Mesodermal cell (in vitro differentiated cells): ENCODE data around the gene TBC1D5.

Experiments used
- H3K27ac ChIP-seq: 2 replicates; pipeline ENCODE4 v1.7.0; 2013; ENCODE audit warnings: mild to moderate bottlenecking, low read depth, low read length, moderate library complexity; ENCODE audit not compliant: severe bottlenecking
- H3K36me3 ChIP-seq: 2 replicates; pipeline ENCODE4 v1.7.1; 2013; ENCODE audit warnings: mild to moderate bottlenecking, low read length, moderate library complexity; ENCODE audit not compliant: control insufficient read depth, insufficient read depth
- H3K4me1 ChIP-seq: one replicate; pipeline ENCODE4 v1.7.1; 2013; ENCODE audit warnings: mild to moderate bottlenecking, low read length; ENCODE audit not compliant: insufficient read depth, control insufficient read depth, poor library complexity, severe bottlenecking
- H3K4me3 ChIP-seq: 2 replicates; pipeline ENCODE4 v1.7.0; 2013; ENCODE audit warnings: low read length, control low read depth, mild to moderate bottlenecking; ENCODE audit not compliant: insufficient read depth, poor library complexity, severe bottlenecking; ENCODE audit errors: extremely low read depth
- H3K9me3 ChIP-seq: 2 replicates; pipeline ENCODE4 v1.7.1; 2013; ENCODE audit warnings: mild to moderate bottlenecking, low read length, moderate library complexity; ENCODE audit not compliant: control insufficient read depth
- WGBS, 2 experiments: methylation state at CpG; one replicate each; pipeline ENCODE4 v1.1.5; 2013; ENCODE audit warnings: missing lambda C conversion rate in 2 of 2; ENCODE audit not compliant: insufficient coverage in 2 of 2; 5-methylcytosine and 5-hydroxymethylcytosine counted together

The TBC1D5 gene

GRCh38 chr3:17188378-17188777, 554.1 kb downstream of the TBC1D5 start:
- H3K36me3 ChIP-seq: no peaks in the 10 kb centered on the region
- H3K4me1 ChIP-seq: no peaks in the 10 kb centered on the region
- H3K4me3 ChIP-seq: no peak overlapping the region
- no peak overlapping the region for H3K27ac ChIP-seq
- no CpG with 5 or more reads among the region's 1 CpG for WGBS, 2 experiments
- H3K9me3 ChIP-seq: no peaks in the 10 kb centered on the region

GRCh38 chr3:17187589-17188184, 554.7 kb downstream of the TBC1D5 start:
- Histone ChIP-seq H3K27ac (no peak overlapping the region), H3K4me1 (no peaks in the 10 kb centered on the region), H3K4me3 (no peak overlapping the region), H3K9me3 (no peaks in the 10 kb centered on the region), H3K36me3 (no peaks in the 10 kb centered on the region)
- 80 to 93% methylated on average over 3 to 4 of the region's 6 CpGs for WGBS, 2 experiments

GRCh38 chr3:17183951-17184550, 558.4 kb downstream of the TBC1D5 start:
- Histone ChIP-seq H3K4me3 (no peak overlapping the region), H3K27ac (no peak overlapping the region), H3K4me1 (no peaks in the 10 kb centered on the region), H3K9me3 (no peaks in the 10 kb centered on the region), H3K36me3 (no peaks in the 10 kb centered on the region)

GRCh38 chr3:17182166-17182565, 560.3 kb downstream of the TBC1D5 start:
- Histone ChIP-seq H3K9me3 (no peaks in the 10 kb centered on the region), H3K4me3 (no peak overlapping the region), H3K4me1 (no peaks in the 10 kb centered on the region), H3K36me3 (no peaks in the 10 kb centered on the region), H3K27ac (peak overlapping the region; percentile 51)
- WGBS, 2 experiments: no CpG with 5 or more reads among the region's 5 CpGs

GRCh38 chr3:17181413-17181907, 561.0 kb downstream of the TBC1D5 start:
- no peak overlapping the region for H3K27ac ChIP-seq
- no peaks in the 10 kb centered on the region for H3K36me3 ChIP-seq
- H3K4me1 ChIP-seq: no peaks in the 10 kb centered on the region
- H3K9me3 ChIP-seq: no peaks in the 10 kb centered on the region
- 80 to 100% methylated on average over 1 to 2 of the region's 2 CpGs for WGBS, 2 experiments
- no peak overlapping the region for H3K4me3 ChIP-seq

GRCh38 chr3:17179381-17180205, 562.8 kb downstream of the TBC1D5 start:
- Histone ChIP-seq H3K27ac (no peak overlapping the region), H3K4me1 (no peaks in the 10 kb centered on the region)
- 95 to 96% methylated on average over 4 to 7 of the region's 7 CpGs for WGBS, 2 experiments

GRCh38 chr3:17176757-17177156, 565.7 kb downstream of the TBC1D5 start:
- H3K4me3 ChIP-seq: no peak overlapping the region
- WGBS, 2 experiments: no CpG with 5 or more reads among the region's 1 CpG
- no peaks in the 10 kb centered on the region for H3K4me1 ChIP-seq
- no peaks in the 10 kb centered on the region for H3K9me3 ChIP-seq
- H3K27ac ChIP-seq: no peak overlapping the region
- H3K36me3 ChIP-seq: no peaks in the 10 kb centered on the region

More at GRCh38 chr3:17179381-17180205, 562.8 kb downstream of the TBC1D5 start:
- Histone ChIP-seq H3K36me3 (no peaks in the 10 kb centered on the region), H3K9me3 (no peaks in the 10 kb centered on the region), H3K4me3 (no peak overlapping the region)

- no peaks in the 10 kb centered on the region for H3K36me3 ChIP-seq
- H3K9me3 ChIP-seq: no peaks in the 10 kb centered on the region
- 100% methylated on average over 1 of the region's 2 CpGs; no CpG with 5 or more reads in 1 of the 2 experiments for WGBS, 2 experiments
- no peak overlapping the region for H3K4me3 ChIP-seq
- H3K4me1 ChIP-seq: no peaks in the 10 kb centered on the region
- H3K27ac ChIP-seq: no peak overlapping the region
These were observed 567.1 kb downstream of the TBC1D5 start for GRCh38 chr3:17175187-17175807.

- H3K9me3 ChIP-seq: no peaks in the 10 kb centered on the region
- H3K4me1 ChIP-seq: no peaks in the 10 kb centered on the region
- 90 to 92% methylated on average over 3 to 6 of the region's 7 CpGs for WGBS, 2 experiments
- peaks cover 25% of the 10 kb centered on the region for H3K36me3 ChIP-seq
- H3K4me3 ChIP-seq: no peak overlapping the region
- H3K27ac ChIP-seq: no peak overlapping the region
These were observed 576.1 kb downstream of the TBC1D5 start for GRCh38 chr3:17166369-17166768.

GRCh38 chr3:17162116-17162515, 580.3 kb downstream of the TBC1D5 start:
- Histone ChIP-seq H3K4me1 (no peaks in the 10 kb centered on the region), H3K36me3 (peaks cover 25% of the 10 kb centered on the region), H3K27ac (no peak overlapping the region), H3K9me3 (no peaks in the 10 kb centered on the region), H3K4me3 (no peak overlapping the region)
- WGBS, 2 experiments: 93 to 100% methylated on average over 1 to 2 of the region's 2 CpGs
